ENCODE measurements around the gene PAQR9.

DNA sequence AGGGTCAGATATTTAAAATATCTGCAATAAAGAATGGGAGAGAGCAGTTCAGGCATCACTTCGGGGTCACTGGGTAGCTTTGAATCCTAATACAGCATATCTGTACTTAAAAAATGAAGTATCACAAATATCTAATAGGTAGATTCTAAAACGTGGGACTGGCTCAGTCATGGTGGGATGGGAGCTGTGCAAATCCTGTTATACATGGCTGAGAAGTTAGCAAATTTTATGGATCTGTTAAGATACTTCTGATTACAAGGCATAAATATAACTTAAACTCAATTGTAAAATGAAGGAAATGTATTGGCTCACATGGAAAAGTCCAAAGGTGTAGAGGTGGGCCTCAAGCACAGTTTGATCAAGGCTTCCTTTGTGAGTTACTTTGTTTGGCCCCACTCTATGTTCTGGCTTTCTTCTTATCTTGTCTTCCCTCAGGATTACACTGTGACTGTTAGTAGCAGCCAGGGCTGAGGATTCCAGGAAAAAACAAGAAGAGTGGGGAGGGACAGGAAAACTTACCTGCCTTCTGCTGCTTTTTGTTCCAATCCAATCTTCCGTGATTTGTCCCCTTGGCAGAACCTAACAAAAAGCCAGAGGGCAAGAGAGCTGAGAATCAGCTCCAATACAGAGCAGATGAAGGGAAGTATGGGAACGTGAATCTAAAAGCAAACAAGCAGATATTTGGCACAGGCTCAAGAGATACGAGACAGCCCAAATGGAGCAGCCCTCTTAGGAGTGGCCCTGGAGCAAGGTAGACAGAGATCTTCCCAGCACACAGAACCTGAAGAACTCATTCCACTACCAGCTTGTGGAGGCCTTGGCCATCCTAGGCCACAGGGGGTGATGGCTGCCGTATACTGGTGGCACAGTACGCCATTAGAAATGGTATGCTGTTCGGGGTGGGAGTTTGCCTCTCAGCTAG is 10.9 kb downstream of the PAQR9 start:
- TF ChIP-seq, protein P1, sequence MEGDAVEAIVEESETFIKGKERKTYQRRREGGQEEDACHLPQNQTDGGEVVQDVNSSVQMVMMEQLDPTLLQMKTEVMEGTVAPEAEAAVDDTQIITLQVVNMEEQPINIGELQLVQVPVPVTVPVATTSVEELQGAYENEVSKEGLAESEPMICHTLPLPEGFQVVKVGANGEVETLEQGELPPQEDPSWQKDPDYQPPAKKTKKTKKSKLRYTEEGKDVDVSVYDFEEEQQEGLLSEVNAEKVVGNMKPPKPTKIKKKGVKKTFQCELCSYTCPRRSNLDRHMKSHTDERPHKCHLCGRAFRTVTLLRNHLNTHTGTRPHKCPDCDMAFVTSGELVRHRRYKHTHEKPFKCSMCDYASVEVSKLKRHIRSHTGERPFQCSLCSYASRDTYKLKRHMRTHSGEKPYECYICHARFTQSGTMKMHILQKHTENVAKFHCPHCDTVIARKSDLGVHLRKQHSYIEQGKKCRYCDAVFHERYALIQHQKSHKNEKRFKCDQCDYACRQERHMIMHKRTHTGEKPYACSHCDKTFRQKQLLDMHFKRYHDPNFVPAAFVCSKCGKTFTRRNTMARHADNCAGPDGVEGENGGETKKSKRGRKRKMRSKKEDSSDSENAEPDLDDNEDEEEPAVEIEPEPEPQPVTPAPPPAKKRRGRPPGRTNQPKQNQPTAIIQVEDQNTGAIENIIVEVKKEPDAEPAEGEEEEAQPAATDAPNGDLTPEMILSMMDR (IDR thresholded peaks at IDR 0.05) = no peak
- no peak for TF ChIP-seq POLR2A (IDR thresholded peaks at IDR 0.05)
